ENCODE data around the gene PLP2. TPM values are rescaled to one million over a fixed set of nuclear protein-coding genes. Genes with fewer than 3 reads are reported as not detected.

The PLP2 gene
- total RNA-seq, 1 donor from 2014 or later: 2.6 TPM

GRCh38 chrX:49209434-49210251, 37.9 kb downstream of the PLP2 start:
- peak; percentile 48 for DNase-seq

GRCh38 chrX:49210406-49210805, 38.7 kb downstream of the PLP2 start:
- DNase-seq: no peak

GRCh38 chrX:49211074-49211473, 39.4 kb downstream of the PLP2 start:
- DNase-seq: no peak

GRCh38 chrX:49212209-49212608, 40.5 kb downstream of the PLP2 start:
- DNase-seq: no peak

- no peak for DNase-seq
Measured at GRCh38 chrX:49212861-49213260, 41.2 kb downstream of the PLP2 start.

GRCh38 chrX:49214416-49214815, 42.7 kb downstream of the PLP2 start:
- DNase-seq: no peak

- no peak for DNase-seq
Measured at GRCh38 chrX:49214996-49215526, 43.4 kb downstream of the PLP2 start.

GRCh38 chrX:49220100-49220499, 48.4 kb downstream of the PLP2 start:
- DNase-seq: no peak

GRCh38 chrX:49221868-49222267, 50.2 kb downstream of the PLP2 start:
- no peak for DNase-seq

Other genes starting within 250 kb of the PLP2 start
- gene OTUD5, start 214.3 kb upstream of the PLP2 start, total RNA-seq: 29.4 and 38.2 TPM in 2 replicates
- 0.34 and 0.79 TPM in 2 replicates for gene KCND1, start 200.1 kb upstream of the PLP2 start, total RNA-seq
- 29.7 and 30.8 TPM in 2 replicates for gene GRIPAP1, start 169.6 kb upstream of the PLP2 start, total RNA-seq
- 22.8 and 32.2 TPM in 2 replicates for gene TFE3, start 128.5 kb upstream of the PLP2 start, total RNA-seq
- gene CCDC120, start 112.9 kb upstream of the PLP2 start, total RNA-seq: 0.85 and 1.4 TPM in 2 replicates
- gene PRAF2, start 97.9 kb upstream of the PLP2 start, total RNA-seq: 2.7 and 5.5 TPM in 2 replicates
- gene WDR45, start 92.0 kb upstream of the PLP2 start, total RNA-seq: 26.2 and 27.9 TPM in 2 replicates
- 24.5 and 27.2 TPM in 2 replicates for gene GPKOW, start 48.2 kb upstream of the PLP2 start, total RNA-seq
- 0.68 and 0.84 TPM in 2 replicates for gene MAGIX, start 9.1 kb upstream of the PLP2 start, total RNA-seq
- 9.4 and 9.7 TPM in 2 replicates for gene PRICKLE3, start 14.5 kb downstream of the PLP2 start, total RNA-seq
- 0.14 and 0.34 TPM in 2 replicates for gene SYP, start 28.3 kb downstream of the PLP2 start, total RNA-seq
- under 0.01 and 0.05 TPM in 2 replicates for gene CACNA1F, start 61.4 kb downstream of the PLP2 start, total RNA-seq
- 9.7 and 12.2 TPM in 2 replicates for gene CCDC22, start 63.6 kb downstream of the PLP2 start, total RNA-seq
- gene FOXP3, start 92.8 kb downstream of the PLP2 start, total RNA-seq: 0.17 TPM in 1 of 2 replicates, not detected in the other
- gene PPP1R3F, start 97.9 kb downstream of the PLP2 start, total RNA-seq: 1.8 and 3.7 TPM in 2 replicates
- gene GAGE10, start 131.7 kb downstream of the PLP2 start, total RNA-seq: not detected in 2 replicates
- gene GAGE12J, start 150.1 kb downstream of the PLP2 start, total RNA-seq: not detected in 2 replicates
- not detected in 2 replicates for gene GAGE13, start 159.7 kb downstream of the PLP2 start, total RNA-seq